Regular cardiac myocyte (primary cell): ENCODE data around the gene SCGB1A1. TPM values are rescaled to one million over a fixed set of nuclear protein-coding genes. Genes with fewer than 3 reads are reported as not detected.

Experiments used
- total RNA-seq: library from RNA; depleted of rRNA; stranded (reverse); fragments of >200 nt; gene quantifications from 2 replicates; pipeline ENCODE4 v1.2.3, GENCODE V29; 2014

The SCGB1A1 gene
- total RNA-seq, result not detected in 2 replicates

GRCh38 chr11:62418733-62419132, at the start of gene SCGB1A1:
Gene SCGB1A1 (plus strand): TSS chr11:62419033. CDS start chr11:62419096, 63 bp downstream.

Other genes with a start within 250 kb of the SCGB1A1 start
- gene SCGB1D1, start 228.8 kb upstream of the SCGB1A1 start, total RNA-seq, result not detected in 2 replicates
- not detected in 2 replicates for gene SCGB2A1, start 210.4 kb upstream of the SCGB1A1 start, total RNA-seq
- gene SCGB1D2, start 176.8 kb upstream of the SCGB1A1 start, total RNA-seq, result not detected in 2 replicates
- not detected in 2 replicates for gene SCGB2A2, start 148.9 kb upstream of the SCGB1A1 start, total RNA-seq
- not detected in 2 replicates for gene SCGB1D4, start 120.0 kb upstream of the SCGB1A1 start, total RNA-seq
- gene ASRGL1, start 81.6 kb upstream of the SCGB1A1 start, total RNA-seq, result 0.28 and 1.7 TPM in 2 replicates
- 320 and 463 TPM in 2 replicates for gene AHNAK, start 127.8 kb downstream of the SCGB1A1 start, total RNA-seq
- 1,480 and 1,535 TPM in 2 replicates for gene EEF1G, start 154.9 kb downstream of the SCGB1A1 start, total RNA-seq
- gene TUT1, start 172.5 kb downstream of the SCGB1A1 start, total RNA-seq, result 6.2 and 7.9 TPM in 2 replicates
- gene MTA2, start 182.8 kb downstream of the SCGB1A1 start, total RNA-seq, result 93.6 and 166 TPM in 2 replicates
- 13.2 and 15.1 TPM in 2 replicates for gene EML3, start 193.7 kb downstream of the SCGB1A1 start, total RNA-seq
- gene ROM1, start 194.2 kb downstream of the SCGB1A1 start, total RNA-seq, result 2.0 and 3.1 TPM in 2 replicates
- 39.5 and 39.7 TPM in 2 replicates for gene B3GAT3, start 203.0 kb downstream of the SCGB1A1 start, total RNA-seq
- gene GANAB, start 227.6 kb downstream of the SCGB1A1 start, total RNA-seq, result 233 and 273 TPM in 2 replicates
- gene INTS5, start 234.3 kb downstream of the SCGB1A1 start, total RNA-seq, result 17.2 and 33.7 TPM in 2 replicates
- gene C11orf98, start 246.2 kb downstream of the SCGB1A1 start, total RNA-seq, result 21.4 and 48.1 TPM in 2 replicates
- gene CSKMT, start 246.3 kb downstream of the SCGB1A1 start, total RNA-seq, result 9.8 and 11.0 TPM in 2 replicates